ENCODE results near the gene RALGAPA2. TPM values are rescaled to one million over a fixed set of nuclear protein-coding genes. Genes with fewer than 3 reads are reported as not detected.

Gene RALGAPA2
- total and polyA plus RNA-seq, 2 donors (not counting 1 experiment from before 2014, with no cell fraction given), result 1.2 to 7.6 TPM

DNA sequence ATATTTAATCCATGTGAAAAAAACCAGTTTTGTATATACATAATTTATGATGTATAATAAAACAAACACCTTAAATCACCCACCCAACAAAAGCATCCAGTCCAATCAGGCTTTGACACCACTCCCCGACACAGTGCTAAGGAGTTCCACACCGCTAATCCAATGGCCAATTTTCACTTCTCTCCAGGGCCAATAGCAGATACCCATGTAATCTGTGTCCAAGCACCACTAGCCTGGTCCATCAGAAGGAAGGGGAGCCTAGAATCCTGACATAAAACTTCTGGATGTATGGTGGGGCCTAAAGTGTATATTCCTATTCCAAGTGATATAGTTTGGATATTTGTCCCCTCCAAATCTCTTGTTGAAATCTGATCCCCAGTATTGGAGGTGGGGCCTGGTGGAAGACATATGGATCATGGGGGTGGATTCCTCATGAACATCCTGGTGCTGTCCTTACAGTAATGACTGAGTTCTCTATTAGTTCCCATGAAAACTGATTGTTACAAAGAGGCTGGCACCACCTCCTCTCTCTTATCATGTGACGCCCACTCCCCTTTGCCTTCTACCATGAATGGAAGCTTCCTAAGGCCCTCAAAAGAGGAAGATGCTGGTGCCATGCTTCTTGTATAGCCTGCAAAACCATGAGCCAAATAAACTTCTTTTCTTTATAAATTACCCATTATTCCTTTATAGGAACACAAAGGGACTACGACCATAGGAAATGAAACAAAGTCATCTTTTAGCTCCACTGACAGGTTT, 20.8 kb downstream of the RALGAPA2 start:
- TF ChIP-seq EZH2 (IDR thresholded peaks at IDR 0.05; ENCODE audit: low read length, missing control alignments), result no peak
- TF ChIP-seq, protein P1, sequence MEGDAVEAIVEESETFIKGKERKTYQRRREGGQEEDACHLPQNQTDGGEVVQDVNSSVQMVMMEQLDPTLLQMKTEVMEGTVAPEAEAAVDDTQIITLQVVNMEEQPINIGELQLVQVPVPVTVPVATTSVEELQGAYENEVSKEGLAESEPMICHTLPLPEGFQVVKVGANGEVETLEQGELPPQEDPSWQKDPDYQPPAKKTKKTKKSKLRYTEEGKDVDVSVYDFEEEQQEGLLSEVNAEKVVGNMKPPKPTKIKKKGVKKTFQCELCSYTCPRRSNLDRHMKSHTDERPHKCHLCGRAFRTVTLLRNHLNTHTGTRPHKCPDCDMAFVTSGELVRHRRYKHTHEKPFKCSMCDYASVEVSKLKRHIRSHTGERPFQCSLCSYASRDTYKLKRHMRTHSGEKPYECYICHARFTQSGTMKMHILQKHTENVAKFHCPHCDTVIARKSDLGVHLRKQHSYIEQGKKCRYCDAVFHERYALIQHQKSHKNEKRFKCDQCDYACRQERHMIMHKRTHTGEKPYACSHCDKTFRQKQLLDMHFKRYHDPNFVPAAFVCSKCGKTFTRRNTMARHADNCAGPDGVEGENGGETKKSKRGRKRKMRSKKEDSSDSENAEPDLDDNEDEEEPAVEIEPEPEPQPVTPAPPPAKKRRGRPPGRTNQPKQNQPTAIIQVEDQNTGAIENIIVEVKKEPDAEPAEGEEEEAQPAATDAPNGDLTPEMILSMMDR (conservative IDR thresholded peaks at IDR 0.05 in 1 of 2, IDR thresholded peaks at IDR 0.05 in 1 of 2; ENCODE audit: low read depth in 1 of 2, low read length in 2 of 2), result no peak
- H3K4me3 ChIP-seq (replicated peaks in 1 of 4; ENCODE audit: control extremely low read depth in 1 of 4, insufficient read depth in 1 of 4, low read depth in 3 of 4, low read length in 4 of 4), result no peak overlapping the region
- no peak overlapping the region for H3K27ac ChIP-seq (ENCODE audit: insufficient read depth, low read length)
- H3K36me3 ChIP-seq (ENCODE audit: control insufficient read depth, insufficient read depth, low read length), result no peaks in the 10 kb centered on the region
- no peak overlapping the region for H2AFZ ChIP-seq (ENCODE audit: low read length)
- H3K79me2 ChIP-seq (ENCODE audit: control insufficient read depth, insufficient read depth, low read length), result no peaks in the 10 kb centered on the region
- H3K27me3 ChIP-seq (ENCODE audit: control insufficient read depth, insufficient read depth, low read length), result no peaks in the 10 kb centered on the region
- no peaks in the 10 kb centered on the region for H4K20me1 ChIP-seq (ENCODE audit: control insufficient read depth, extremely low read depth, insufficient read depth, low read length)
- no peak overlapping the region for H3K4me2 ChIP-seq (ENCODE audit: extremely low read depth, insufficient read depth, low read length)
- H3K4me1 ChIP-seq (ENCODE audit: control insufficient read depth, extremely low read depth, insufficient read depth, low read length), result no peaks in the 10 kb centered on the region
- DNase-seq (ENCODE audit: low read depth in 2 of 2), result no peak
- no peaks in the 10 kb centered on the region for H3K9me3 ChIP-seq (ENCODE audit: control insufficient read depth, insufficient read depth, low read depth, low read length)
- H3K9ac ChIP-seq (ENCODE audit: insufficient read depth, low read length), result no peak overlapping the region

DNA sequence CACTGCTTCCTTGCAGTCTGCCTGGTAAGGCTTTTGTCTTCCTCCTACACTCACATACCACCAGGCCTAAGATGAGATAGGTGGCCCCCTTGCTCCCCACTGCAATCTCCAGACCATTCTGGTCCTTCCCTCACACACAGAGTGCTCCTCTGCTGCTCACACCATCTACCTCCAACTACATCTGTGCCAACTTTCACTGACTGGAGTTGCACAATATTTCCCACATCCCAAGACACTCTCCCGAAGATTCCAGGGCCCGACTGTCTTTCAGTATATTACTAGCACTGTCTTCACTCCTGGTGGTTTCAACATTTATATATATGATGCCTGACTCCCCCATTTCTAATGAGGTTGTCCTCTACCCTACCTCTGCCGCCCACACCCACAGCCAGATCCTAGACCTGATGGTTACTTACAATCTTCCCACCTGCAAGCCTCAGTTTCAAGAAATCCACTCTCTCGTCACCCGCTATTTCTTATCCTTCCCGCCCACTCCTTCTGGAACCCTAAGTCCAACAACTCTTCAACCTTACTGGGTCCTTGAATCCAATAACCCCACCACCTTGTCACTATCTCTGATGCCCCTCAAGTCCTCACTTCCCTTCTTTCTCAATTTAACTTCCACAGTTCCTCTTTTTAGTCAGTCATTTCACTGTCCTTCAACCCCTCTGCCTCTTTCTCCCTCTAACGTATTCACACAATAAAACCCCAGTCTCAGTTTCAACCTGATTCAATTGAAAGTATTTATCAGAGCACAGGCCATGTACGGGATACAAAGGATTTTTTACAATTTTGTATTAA, 21.6 kb downstream of the RALGAPA2 start:
- no peak overlapping the region for H3K4me3 ChIP-seq (replicated peaks in 1 of 4; ENCODE audit: control extremely low read depth in 1 of 4, insufficient read depth in 1 of 4, low read depth in 3 of 4, low read length in 4 of 4)
- H3K4me1 ChIP-seq (ENCODE audit: control insufficient read depth, extremely low read depth, insufficient read depth, low read length), result no peaks in the 10 kb centered on the region
- TF ChIP-seq EZH2 (IDR thresholded peaks at IDR 0.05; ENCODE audit: low read length, missing control alignments), result no peak
- TF ChIP-seq, protein P1 (conservative IDR thresholded peaks at IDR 0.05 in 1 of 2, IDR thresholded peaks at IDR 0.05 in 1 of 2; ENCODE audit: low read depth in 1 of 2, low read length in 2 of 2), result no peak
- no peaks in the 10 kb centered on the region for H4K20me1 ChIP-seq (ENCODE audit: control insufficient read depth, extremely low read depth, insufficient read depth, low read length)
- no peak overlapping the region for H3K4me2 ChIP-seq (ENCODE audit: extremely low read depth, insufficient read depth, low read length)
- H3K79me2 ChIP-seq (ENCODE audit: control insufficient read depth, insufficient read depth, low read length), result no peaks in the 10 kb centered on the region
- no peaks in the 10 kb centered on the region for H3K27me3 ChIP-seq (ENCODE audit: control insufficient read depth, insufficient read depth, low read length)
- H3K27ac ChIP-seq (ENCODE audit: insufficient read depth, low read length), result no peak overlapping the region
- H3K36me3 ChIP-seq (ENCODE audit: control insufficient read depth, insufficient read depth, low read length), result no peaks in the 10 kb centered on the region
- no peaks in the 10 kb centered on the region for H3K9me3 ChIP-seq (ENCODE audit: control insufficient read depth, insufficient read depth, low read depth, low read length)
- H2AFZ ChIP-seq (ENCODE audit: low read length), result no peak overlapping the region
- no peak overlapping the region for H3K9ac ChIP-seq (ENCODE audit: insufficient read depth, low read length)
- DNase-seq (ENCODE audit: low read depth in 2 of 2), result no peak

DNA sequence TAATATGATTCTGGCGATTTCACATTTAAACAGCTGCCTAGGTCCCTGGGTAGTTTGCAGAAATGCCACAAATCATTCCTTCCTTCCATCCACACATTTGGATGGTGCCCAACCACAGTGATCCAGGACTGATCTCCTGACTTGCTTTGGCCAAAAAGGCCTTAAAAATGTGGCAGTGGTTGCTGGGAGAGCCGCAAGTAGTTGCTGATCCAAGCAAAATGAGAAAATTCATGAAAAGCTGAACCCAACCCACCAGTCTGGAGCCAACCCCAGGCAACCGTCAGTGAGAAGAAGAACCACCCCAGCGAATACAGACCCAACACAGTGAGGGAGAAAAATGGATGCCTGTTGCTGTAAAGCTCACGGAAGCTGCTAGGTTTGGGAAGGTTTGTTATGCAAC, 25.1 kb downstream of the RALGAPA2 start:
- Histone ChIP-seq H3K27me3 (ENCODE audit: control insufficient read depth, insufficient read depth, low read length) (no peaks in the 10 kb centered on the region), H3K9ac (ENCODE audit: insufficient read depth, low read length) (no peak overlapping the region), H3K4me3 (replicated peaks in 1 of 4; ENCODE audit: control extremely low read depth in 1 of 4, insufficient read depth in 1 of 4, low read depth in 3 of 4, low read length in 4 of 4) (no peak overlapping the region), H4K20me1 (ENCODE audit: control insufficient read depth, extremely low read depth, insufficient read depth, low read length) (no peaks in the 10 kb centered on the region), H3K9me3 (ENCODE audit: control insufficient read depth, insufficient read depth, low read depth, low read length) (no peaks in the 10 kb centered on the region), H3K79me2 (ENCODE audit: control insufficient read depth, insufficient read depth, low read length) (no peaks in the 10 kb centered on the region), H3K36me3 (ENCODE audit: control insufficient read depth, insufficient read depth, low read length) (no peaks in the 10 kb centered on the region), H3K4me2 (ENCODE audit: extremely low read depth, insufficient read depth, low read length) (no peak overlapping the region), H3K27ac (ENCODE audit: insufficient read depth, low read length) (no peak overlapping the region), H2AFZ (ENCODE audit: low read length) (no peak overlapping the region), H3K4me1 (ENCODE audit: control insufficient read depth, extremely low read depth, insufficient read depth, low read length) (no peaks in the 10 kb centered on the region)
- no peak for TF ChIP-seq EZH2 (IDR thresholded peaks at IDR 0.05; ENCODE audit: low read length, missing control alignments)
- TF ChIP-seq, protein P1 (conservative IDR thresholded peaks at IDR 0.05 in 1 of 2, IDR thresholded peaks at IDR 0.05 in 1 of 2; ENCODE audit: low read depth in 1 of 2, low read length in 2 of 2), result no peak
- no peak for DNase-seq (ENCODE audit: low read depth in 2 of 2)
